GM12892 (cell line): ENCODE data around the gene KIF16B.
"Not testable (repeated sequence)": the region's sequence is repeated elsewhere in the genome, so short reads cannot be mapped to it uniquely, and the experiment has no call there.

Experiments
- DNase-seq: peaks from one replicate; pipeline ENCODE4 v3.0.0; 2011; ENCODE audit not compliant: insufficient read length
- FAIRE-seq: peaks from 2 replicates; lab custom pipeline; 2011; peaks lifted over from hg19 to GRCh38; lab: Jason Lieb, UNC
- POLR2A ChIP-seq: IDR thresholded peaks from 2 replicates; pipeline ENCODE4 v1.6.1; 2011; ENCODE audit warnings: low read depth, low read length, control low read depth
- POLR2AphosphoS5 ChIP-seq: IDR thresholded peaks from 2 replicates; pipeline ENCODE4 v1.6.1; 2011; ENCODE audit warnings: low read depth, low read length, control low read depth
- TAF1 ChIP-seq: IDR thresholded peaks from 2 replicates; pipeline ENCODE4 v1.6.1; 2011; ENCODE audit warnings: low read depth, mild to moderate bottlenecking, control low read depth, low read length, borderline replicate concordance

Gene KIF16B

DNA sequence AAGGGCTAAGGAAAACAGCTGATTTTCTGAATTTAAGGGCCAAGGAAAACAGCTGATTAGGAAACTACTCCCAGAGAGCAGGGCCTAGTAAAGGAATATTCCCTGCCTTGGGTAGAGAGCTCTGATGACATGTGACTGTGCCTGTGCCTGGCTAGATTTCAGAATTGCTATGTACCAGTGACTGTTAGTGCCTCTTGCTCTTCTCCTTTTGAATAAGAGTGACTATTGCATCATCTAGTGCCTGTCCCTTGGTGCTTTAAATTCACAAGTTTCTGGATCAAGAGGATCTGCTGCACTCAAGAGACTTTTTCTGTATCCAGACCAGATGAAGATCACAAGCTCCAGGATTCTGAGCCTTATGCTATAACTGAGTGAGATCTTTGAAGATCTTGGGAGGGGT is 332.9 kb downstream of the KIF16B start:
- FAIRE-seq (no peak), DNase-seq (no peak)
- TF ChIP-seq POLR2A (no peak), TAF1 (no peak), POLR2AphosphoS5 (no peak)

DNA sequence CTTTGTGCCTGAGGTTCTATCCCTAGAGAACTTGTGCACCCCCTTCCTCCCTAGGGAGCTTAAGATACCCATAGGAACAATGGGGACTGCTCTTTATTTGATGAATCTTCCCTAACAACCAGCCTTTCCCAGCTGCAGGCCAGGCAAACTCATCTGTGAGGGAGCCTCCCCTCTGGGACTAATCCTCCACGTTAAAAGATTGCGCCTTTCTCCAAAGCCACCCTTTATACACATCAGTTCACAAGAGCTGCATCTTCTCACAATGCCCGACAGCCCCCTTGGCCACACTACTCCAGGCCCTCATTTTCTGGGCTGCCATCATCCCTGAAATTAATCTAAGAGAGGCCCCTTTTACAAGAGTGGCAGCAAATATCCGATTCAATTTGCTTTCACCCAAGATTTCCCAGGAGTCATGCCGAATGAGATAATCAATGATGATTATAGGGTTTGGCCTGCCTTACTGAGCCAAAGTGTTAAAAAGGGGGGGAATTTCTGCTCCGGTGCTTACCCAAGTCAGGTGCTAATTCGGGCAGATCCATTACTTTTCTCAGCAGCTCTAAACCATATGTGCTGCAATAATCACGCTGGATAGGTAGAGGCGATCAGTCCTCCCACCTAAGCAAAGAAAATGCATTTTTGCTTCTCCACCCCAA is 336.5 kb downstream of the KIF16B start:
- TF ChIP-seq POLR2A (no peak), POLR2AphosphoS5 (no peak), TAF1 (no peak)
- DNase-seq (no peak), FAIRE-seq (no peak)

DNA sequence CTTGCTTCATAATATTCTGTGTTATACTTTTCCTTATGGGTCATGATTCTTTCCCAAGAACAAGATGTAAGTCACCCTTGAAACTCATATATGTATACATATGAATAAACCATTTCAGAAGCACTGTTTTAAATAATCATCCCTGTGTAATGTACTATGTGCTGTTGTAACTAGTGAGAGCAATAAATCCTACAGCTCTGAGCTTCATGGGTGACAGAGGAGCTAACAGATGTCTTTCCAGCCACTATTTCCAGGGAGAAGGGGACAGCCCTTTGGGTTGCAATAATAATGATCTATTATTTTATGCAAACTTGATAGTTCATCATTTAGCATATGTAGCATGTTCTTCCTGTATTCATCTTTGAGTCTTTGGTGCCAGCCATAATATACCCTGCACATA is 342.8 kb downstream of the KIF16B start:
- no peak for DNase-seq
- TF ChIP-seq POLR2A (no peak), POLR2AphosphoS5 (no peak), TAF1 (no peak)
- no peak for FAIRE-seq

DNA sequence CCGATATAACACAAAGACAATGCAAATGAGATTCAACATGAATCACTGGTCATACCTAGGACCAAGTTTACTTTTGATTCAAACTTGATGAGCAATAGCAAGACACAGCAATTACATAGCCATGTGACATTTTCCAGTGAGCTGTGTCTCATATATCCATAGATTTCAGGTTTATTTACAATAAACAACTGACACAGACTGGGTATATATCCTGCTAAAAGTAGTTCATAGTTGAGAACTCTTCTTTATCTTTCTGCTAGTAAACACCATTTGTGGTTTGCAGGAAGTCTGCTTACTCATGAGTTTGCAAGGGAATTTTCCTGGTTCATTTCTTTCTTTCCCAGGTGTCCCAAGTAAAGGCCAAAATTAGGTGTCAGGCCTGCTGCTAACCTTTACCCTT is 343.4 kb downstream of the KIF16B start:
- FAIRE-seq = no peak
- DNase-seq = no peak
- TF ChIP-seq TAF1 = no peak
- TF ChIP-seq POLR2AphosphoS5 = no peak
- no peak for TF ChIP-seq POLR2A

DNA sequence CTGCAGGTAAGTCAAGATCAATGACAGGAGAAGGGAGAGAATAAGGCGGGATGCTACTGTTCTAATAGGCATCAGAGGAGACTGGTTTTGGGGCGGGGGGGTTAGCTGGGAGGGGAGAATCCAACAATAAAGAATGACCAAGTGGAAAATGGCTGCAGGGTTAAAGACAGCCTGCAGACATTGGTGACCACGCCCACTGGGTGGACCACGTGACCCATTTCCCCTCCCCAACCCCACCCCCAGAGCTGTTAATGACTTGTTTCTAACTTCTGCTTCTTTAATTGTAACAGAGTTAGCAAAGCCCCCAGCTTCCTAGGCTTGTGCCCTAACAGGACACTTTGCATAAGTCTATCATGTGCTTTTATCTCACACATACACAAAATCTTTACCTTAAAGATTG is 344.5 kb downstream of the KIF16B start:
- TF ChIP-seq POLR2AphosphoS5 (no peak), TAF1 (no peak), POLR2A (no peak)
- FAIRE-seq (no peak), DNase-seq (no peak)

DNA sequence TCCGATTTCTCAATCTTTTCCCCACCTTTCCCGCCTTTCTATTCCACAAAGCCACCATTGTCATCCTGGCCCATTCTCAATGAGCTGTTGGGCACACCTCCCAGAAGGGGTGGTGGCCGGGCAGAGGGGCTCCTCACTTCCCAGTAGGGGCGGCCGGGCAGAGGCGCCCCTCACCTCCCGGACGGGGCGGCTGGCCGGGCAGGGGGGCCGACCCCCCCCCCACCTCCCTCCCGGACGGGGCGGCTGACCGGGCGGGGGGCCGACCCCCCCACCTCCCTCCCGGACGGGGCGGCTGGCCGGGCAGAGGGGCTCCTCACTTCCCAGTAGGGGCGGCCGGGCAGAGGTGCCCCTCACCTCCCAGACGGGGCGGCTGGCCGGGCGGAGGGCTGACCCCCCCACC is 346.3 kb downstream of the KIF16B start:
- not testable (repeated sequence) for FAIRE-seq

DNA sequence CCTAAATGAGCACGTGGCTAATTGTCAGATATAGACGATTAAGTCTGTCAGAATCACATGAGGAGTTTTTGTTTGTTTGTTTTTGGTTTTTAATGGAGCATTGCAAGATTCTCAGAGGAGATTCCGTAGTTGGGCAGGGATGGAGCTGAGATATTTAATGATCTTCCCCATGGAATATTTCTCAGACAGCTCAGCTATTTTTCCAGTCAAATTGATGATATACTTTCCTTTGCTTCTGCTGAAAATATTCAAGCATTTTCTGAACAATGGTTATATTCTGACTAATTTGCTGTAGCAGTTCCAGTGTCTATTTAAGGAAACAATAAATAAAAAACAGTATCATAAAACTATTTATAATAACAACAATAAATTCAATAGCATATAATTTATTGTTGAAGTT is 348.4 kb downstream of the KIF16B start:
- no peak for TF ChIP-seq TAF1
- TF ChIP-seq POLR2A = no peak
- TF ChIP-seq POLR2AphosphoS5 = no peak
- no peak for FAIRE-seq
- no peak for DNase-seq

More for the DNA sequence above, 346.3 kb downstream of the KIF16B start:
- DNase-seq = not testable (repeated sequence)

DNA sequence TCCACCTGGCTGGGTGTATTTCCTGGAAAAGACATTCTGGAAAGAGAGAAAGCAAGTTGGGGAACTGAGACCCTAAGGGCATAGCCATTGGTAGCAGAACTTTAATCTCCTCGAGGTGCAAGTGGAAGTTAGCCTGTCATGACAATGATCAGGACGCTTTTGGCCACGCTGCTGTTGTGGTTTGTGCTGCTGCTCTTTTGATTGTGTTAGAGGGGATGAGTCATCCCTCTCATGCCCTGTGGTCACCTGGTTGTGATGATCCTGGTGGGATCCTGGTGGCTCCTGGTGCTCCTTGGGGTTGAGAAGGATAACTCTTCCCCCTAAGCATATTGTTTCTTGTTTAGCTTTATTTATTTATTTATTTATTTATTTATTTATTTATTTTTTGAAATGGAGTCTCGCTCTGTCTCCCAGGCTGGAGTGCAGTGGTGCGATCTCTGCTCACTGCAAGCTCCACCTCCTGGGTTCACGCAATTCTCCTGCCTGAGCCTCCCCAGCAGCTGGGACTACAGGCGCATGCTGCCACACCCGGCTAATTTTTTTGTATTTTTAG is 350.3 kb downstream of the KIF16B start:
- FAIRE-seq (no peak), DNase-seq (no peak)
- TF ChIP-seq POLR2AphosphoS5 = no peak
- no peak for TF ChIP-seq TAF1
- no peak for TF ChIP-seq POLR2A
